ENCODE measurements around the gene FLVCR2. TPM values are rescaled to one million over a fixed set of nuclear protein-coding genes. Genes with fewer than 3 reads are reported as not detected.

Gene FLVCR2
- total and polyA plus RNA-seq, 2 experiments from 2014 or later, result 1.4 to 3.1 TPM

DNA sequence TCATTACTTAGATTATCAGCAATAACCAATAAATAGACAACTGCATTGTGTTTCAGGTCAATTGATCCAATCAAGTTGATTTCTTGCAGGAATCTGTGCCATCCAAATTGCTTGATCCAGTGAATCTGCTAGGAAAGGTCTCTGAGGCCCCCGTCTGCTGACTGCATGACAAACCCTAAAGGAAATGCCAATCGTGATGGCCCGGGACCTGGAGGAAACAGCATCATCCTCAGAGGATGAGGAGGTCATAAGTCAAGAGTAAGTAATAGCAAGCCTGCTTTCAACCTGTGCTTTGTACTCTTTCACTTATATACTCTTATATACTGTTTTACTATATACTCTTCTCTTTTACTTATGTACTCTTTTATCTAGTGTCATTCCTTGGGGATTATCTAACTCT, 84.5 kb downstream of the FLVCR2 start (continued):
- TF ChIP-seq REST (IDR thresholded peaks at IDR 0.05; ENCODE audit: unreplicated experiment), result no peak
- no peak for TF ChIP-seq CREB1 (CRISPR knock-in tag; IDR thresholded peaks at IDR 0.05; ENCODE audit: low read depth)
- TF ChIP-seq ZNF331 (CRISPR knock-in tag; IDR thresholded peaks at IDR 0.05; ENCODE audit: low read depth), result no peak

DNA sequence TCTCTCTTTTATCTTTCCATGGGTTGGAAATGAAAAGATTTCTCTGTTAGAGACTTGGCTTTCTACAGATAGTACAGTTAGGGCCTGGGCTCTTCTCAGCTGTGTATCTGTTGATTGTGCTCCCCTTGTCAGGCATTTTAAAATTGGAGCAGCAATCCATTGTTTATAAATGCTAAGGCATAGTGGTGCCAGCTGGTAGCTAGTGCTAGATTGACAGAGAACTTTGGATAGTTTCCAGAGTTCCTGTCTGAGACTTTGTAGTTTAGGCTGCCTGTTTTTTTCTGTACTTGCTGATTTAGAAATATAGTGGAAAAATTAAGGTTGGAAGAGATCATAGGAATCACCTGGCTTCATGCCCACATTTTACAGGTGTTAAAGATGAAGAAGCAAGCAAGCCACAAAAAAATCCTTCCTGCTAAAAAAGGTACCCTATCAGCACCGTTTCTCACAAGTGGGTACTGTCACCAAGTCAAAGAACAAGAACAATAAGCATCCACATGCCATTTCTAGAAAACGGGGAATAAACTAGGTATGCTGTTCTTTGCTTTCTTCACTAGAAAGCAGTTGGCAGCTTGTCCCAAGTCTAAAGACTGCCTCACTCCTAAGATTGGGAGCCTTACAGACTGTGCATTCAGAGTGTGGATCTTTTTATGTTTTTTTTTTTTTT, 88.8 kb downstream of the FLVCR2 start:
- Histone ChIP-seq H3K36me3 (ENCODE audit: insufficient read depth) (peaks cover 32% of the 10 kb centered on the region), H3K27me3 (ENCODE audit: insufficient read depth) (no peaks in the 10 kb centered on the region), H3F3A (replicated peaks; ENCODE audit: low read depth) (no peaks in the 10 kb centered on the region), H3K4me2 (no peak overlapping the region), H2AFZ (no peak overlapping the region), H3K27ac (ENCODE audit: low read depth) (no peak overlapping the region), H3K79me2 (replicated peaks; ENCODE audit: insufficient read depth) (peaks cover 59% of the 10 kb centered on the region), H3K4me3 (no peak overlapping the region), H4K20me1 (replicated peaks; ENCODE audit: insufficient read depth) (peaks cover 14% of the 10 kb centered on the region), H3K4me1 (ENCODE audit: insufficient read depth) (0 out of 2 replicates have a peak, but pooled peaks cover 6% of the 10 kb centered on the region), H3K9me2 (ENCODE audit: insufficient read depth) (no peaks in the 10 kb centered on the region)
- peaks cover 40% of the 10 kb centered on the region for H3K36me3 Mint-ChIP-seq (ENCODE audit: low read depth)
- H3K27me3 Mint-ChIP-seq (ENCODE audit: insufficient read depth, low read depth, poor library complexity), result peaks cover under 1% of the 10 kb centered on the region
- H3K4me3 Mint-ChIP-seq, result no peak overlapping the region
- H3K27ac Mint-ChIP-seq, result no peak overlapping the region
- H3K4me1 Mint-ChIP-seq, result peaks cover 2% of the 10 kb centered on the region; the same call in 2 of the 3 replicates
- no peak for DNase-seq (ENCODE audit: low spot score)
- no peak for ATAC-seq
- H3K9me3 Mint-ChIP-seq, result no peaks in the 10 kb centered on the region
- no peak for TF ChIP-seq EZH2phosphoT487 (IDR thresholded peaks at IDR 0.05; ENCODE audit: unreplicated experiment)
- TF ChIP-seq STAT1 (IDR thresholded peaks at IDR 0.05; ENCODE audit: unreplicated experiment), result no peak
- no peak for TF ChIP-seq NANOG (IDR thresholded peaks at IDR 0.05; ENCODE audit: borderline replicate concordance)
- TF ChIP-seq ZNF331 (CRISPR knock-in tag; IDR thresholded peaks at IDR 0.05; ENCODE audit: low read depth), result no peak
- TF ChIP-seq, protein P1, sequence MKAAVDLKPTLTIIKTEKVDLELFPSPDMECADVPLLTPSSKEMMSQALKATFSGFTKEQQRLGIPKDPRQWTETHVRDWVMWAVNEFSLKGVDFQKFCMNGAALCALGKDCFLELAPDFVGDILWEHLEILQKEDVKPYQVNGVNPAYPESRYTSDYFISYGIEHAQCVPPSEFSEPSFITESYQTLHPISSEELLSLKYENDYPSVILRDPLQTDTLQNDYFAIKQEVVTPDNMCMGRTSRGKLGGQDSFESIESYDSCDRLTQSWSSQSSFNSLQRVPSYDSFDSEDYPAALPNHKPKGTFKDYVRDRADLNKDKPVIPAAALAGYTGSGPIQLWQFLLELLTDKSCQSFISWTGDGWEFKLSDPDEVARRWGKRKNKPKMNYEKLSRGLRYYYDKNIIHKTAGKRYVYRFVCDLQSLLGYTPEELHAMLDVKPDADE (IDR thresholded peaks at IDR 0.05), result no peak
- TF ChIP-seq POLR2AphosphoS5 (IDR thresholded peaks at IDR 0.05; ENCODE audit: low read depth), result no peak
- no peak for TF ChIP-seq ZNF114 (CRISPR knock-in tag; IDR thresholded peaks at IDR 0.05)
- TF ChIP-seq EZH2 (IDR thresholded peaks at IDR 0.05; ENCODE audit: low read depth, unreplicated experiment), result no peak
- no peak for TF ChIP-seq JUNB (IDR thresholded peaks at IDR 0.05; ENCODE audit: unreplicated experiment)
- no peak for TF ChIP-seq REST (IDR thresholded peaks at IDR 0.05; ENCODE audit: unreplicated experiment)
- TF ChIP-seq CREB1 (CRISPR knock-in tag; IDR thresholded peaks at IDR 0.05; ENCODE audit: low read depth), result no peak
- TF ChIP-seq, protein P2, sequence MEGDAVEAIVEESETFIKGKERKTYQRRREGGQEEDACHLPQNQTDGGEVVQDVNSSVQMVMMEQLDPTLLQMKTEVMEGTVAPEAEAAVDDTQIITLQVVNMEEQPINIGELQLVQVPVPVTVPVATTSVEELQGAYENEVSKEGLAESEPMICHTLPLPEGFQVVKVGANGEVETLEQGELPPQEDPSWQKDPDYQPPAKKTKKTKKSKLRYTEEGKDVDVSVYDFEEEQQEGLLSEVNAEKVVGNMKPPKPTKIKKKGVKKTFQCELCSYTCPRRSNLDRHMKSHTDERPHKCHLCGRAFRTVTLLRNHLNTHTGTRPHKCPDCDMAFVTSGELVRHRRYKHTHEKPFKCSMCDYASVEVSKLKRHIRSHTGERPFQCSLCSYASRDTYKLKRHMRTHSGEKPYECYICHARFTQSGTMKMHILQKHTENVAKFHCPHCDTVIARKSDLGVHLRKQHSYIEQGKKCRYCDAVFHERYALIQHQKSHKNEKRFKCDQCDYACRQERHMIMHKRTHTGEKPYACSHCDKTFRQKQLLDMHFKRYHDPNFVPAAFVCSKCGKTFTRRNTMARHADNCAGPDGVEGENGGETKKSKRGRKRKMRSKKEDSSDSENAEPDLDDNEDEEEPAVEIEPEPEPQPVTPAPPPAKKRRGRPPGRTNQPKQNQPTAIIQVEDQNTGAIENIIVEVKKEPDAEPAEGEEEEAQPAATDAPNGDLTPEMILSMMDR (conservative IDR thresholded peaks at IDR 0.05; ENCODE audit: low read depth in 2 of 2), result no peak
